ENCODE data around the gene ADCY10. TPM values are rescaled to one million over a fixed set of nuclear protein-coding genes. Genes with fewer than 3 reads are reported as not detected.

The ADCY10 gene
- total and polyA plus RNA-seq, 9 of the 15 experiments (the other 6 are each of a cell fraction or from before 2014, with no cell fraction given): 0.08 to 0.86 (median 0.22) TPM

- TF ChIP-seq ZBTB9 (CRISPR knock-in tag; IDR thresholded peaks at IDR 0.05) (no peak), NR2C1 (IDR thresholded peaks at IDR 0.05) (no peak), NR2C1 (tag; IDR thresholded peaks at IDR 0.05) (peak; percentile 36; the same call in 1 of the 2 replicates), ZNF407 (IDR thresholded peaks at IDR 0.05; ENCODE audit: low read depth) (no peak), ZBTB49 (CRISPR knock-in tag; IDR thresholded peaks at IDR 0.05; ENCODE audit: borderline replicate concordance) (no peak), THAP12 (CRISPR knock-in tag; IDR thresholded peaks at IDR 0.05) (no peak), BACH1 (tag; IDR thresholded peaks at IDR 0.05) (0 out of 2 replicates have a peak, but pooled peaks have one; percentile 12), POLR3A (IDR thresholded peaks at IDR 0.05; ENCODE audit: borderline replicate concordance, extremely low read depth, insufficient read depth, insufficient read length) (no peak), PYGO2 (tag; IDR thresholded peaks at IDR 0.05) (no peak), JUN (IDR thresholded peaks at IDR 0.05; ENCODE audit: borderline replicate concordance, low read depth, low read length) (no peak), JUN (CRISPR knock-in tag; IDR thresholded peaks at IDR 0.05; ENCODE audit: borderline replicate concordance) (no peak), HNRNPK (IDR thresholded peaks at IDR 0.05; ENCODE audit: low read depth, low read length, poor library complexity, severe bottlenecking) (no peak)
Measured at GRCh38 chr1:167821969-167822685, 91.8 kb downstream of the ADCY10 start (continued).
